ENCODE results near the gene TGFB3. TPM values are rescaled to one million over a fixed set of nuclear protein-coding genes. Genes with fewer than 3 reads are reported as not detected.
"Not testable (repeated sequence)": the region's sequence is repeated elsewhere in the genome, so short reads cannot be mapped to it uniquely, and the experiment has no call there.

TGFB3 gene
- total RNA-seq, 1 experiment from 2014 or later = 0.56 TPM

DNA sequence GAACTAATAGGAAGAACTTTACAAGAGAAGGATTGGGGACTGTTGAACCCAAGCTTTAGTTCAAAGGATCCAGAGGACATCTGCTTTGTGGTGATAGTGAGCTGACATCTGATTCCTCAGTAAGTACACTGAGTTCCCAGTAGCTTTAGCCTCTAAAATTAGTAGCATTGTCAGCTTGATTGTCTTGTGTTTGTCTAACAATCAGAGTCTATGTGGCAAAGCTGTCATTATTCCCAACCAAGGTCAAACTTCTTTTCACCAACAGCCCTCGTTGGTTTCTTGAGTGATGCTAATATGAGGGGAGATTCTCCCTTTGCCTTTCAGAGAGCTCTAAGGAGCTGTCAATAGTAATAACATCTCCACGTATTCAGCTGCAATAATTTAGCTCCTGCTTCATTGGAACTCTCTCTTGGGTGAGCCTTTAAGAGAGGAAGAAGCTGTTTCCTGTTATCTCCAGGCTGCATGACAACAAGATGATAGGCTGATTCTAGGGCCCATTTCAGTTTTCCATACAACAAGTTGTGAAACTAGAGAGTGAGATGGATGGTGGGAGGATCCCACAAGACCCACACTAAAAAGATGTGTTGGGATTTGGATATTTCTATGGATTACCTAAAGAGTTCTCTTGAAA, 46.7 kb downstream of the TGFB3 start:
- H3K9me3 ChIP-seq = no peaks in the 10 kb centered on the region
- no peaks in the 10 kb centered on the region for H3K27me3 ChIP-seq
- H3K36me3 ChIP-seq = no peaks in the 10 kb centered on the region

DNA sequence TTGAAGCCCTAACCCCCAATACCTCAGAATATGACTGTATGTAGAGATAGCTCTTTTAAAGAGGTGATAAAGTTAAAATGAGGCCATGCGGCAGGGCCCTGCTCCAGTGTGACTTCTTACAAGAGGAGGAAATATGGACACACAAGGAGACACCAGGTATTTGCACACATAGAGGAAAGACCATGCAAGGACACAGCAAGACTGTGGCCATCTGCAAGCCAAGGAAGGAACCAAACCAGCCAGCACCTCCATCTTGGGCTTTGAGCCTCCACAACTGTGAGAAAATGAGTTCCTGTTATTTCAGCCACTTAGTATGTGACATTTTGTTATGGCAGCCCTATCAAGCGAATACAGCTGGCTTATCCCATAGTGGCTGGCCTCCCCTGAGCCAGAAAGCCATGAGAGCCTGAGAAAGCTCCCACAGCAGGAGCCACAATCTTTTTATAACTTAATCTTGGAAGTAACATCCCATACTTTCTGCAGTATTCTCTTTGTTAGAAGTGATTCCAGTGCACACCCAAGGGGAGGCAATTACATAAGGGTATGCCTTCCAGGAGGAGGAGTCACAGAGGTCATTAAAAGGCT, 48.0 kb downstream of the TGFB3 start:
- DNase-seq = no peak

More for the DNA sequence above, 46.7 kb downstream of the TGFB3 start:
- DNase-seq = no peak
- no peak overlapping the region for H3K4me3 ChIP-seq

DNA sequence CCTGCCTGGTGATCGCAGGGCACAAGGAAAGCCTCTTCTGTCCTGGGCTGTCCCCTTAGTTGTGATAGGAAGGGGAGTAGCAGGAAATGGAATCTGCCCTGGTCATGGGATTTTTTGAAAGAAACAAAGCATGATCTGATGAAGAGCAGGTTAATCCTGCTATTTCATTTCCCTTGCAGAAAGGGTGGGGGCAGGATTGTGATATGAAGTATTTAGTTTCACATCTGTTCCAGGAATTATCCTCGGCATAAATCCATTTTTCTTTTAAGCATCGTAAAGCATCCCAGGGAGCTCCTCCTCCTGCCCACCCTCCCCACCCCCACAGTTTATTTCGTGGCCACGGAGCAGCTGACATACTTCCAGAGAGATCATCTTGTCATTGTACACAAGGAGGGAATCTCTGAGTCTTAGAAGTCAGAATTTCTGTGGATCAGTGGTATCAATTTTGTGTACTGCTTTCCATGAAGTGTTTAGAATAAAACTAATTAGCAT, 53.1 kb downstream of the TGFB3 start:
- H3K4me3 ChIP-seq = no peak overlapping the region
- no peaks in the 10 kb centered on the region for H3K27me3 ChIP-seq
- H3K9me3 ChIP-seq = no peaks in the 10 kb centered on the region
- H3K36me3 ChIP-seq = no peaks in the 10 kb centered on the region
- no peak for DNase-seq

More for the DNA sequence above, 48.0 kb downstream of the TGFB3 start:
- Histone ChIP-seq H3K27me3 (no peaks in the 10 kb centered on the region), H3K9me3 (no peaks in the 10 kb centered on the region), H3K36me3 (no peaks in the 10 kb centered on the region), H3K4me3 (no peak overlapping the region)

GRCh38 chr14:75927564-75928087, 54.2 kb downstream of the TGFB3 start:
- Histone ChIP-seq H3K4me3 (no peak overlapping the region), H3K36me3 (no peaks in the 10 kb centered on the region), H3K9me3 (no peaks in the 10 kb centered on the region), H3K27me3 (no peaks in the 10 kb centered on the region)
- DNase-seq = no peak

- Histone ChIP-seq H3K9me3 (no peaks in the 10 kb centered on the region), H3K36me3 (no peaks in the 10 kb centered on the region), H3K4me3 (no peak overlapping the region), H3K27me3 (no peaks in the 10 kb centered on the region)
- DNase-seq = no peak
These were observed 55.2 kb downstream of the TGFB3 start for GRCh38 chr14:75926431-75927115.

GRCh38 chr14:75925141-75925840, 56.5 kb downstream of the TGFB3 start:
- DNase-seq, H3K9me3 ChIP-seq, H3K36me3 ChIP-seq, H3K4me3 ChIP-seq, H3K27me3 ChIP-seq: not testable (repeated sequence)

DNA sequence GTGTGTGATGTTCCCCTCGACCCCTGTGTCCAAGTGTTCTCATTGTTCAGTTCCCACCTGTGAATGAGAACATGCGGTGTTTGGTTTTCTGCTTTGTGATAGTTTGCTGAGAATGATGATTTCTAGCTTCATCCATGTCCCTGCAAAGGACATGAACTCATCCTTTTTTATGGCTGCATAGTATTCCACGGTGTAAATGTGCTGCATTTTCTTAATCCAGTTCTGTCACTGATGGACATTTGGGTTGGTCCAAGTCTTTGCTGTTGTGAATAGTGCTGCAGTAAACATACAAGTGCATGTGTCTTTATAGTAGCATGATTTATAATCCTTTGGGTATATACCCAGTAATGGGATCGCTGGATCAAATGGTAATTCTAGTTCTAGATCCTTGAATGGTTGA, 61.4 kb downstream of the TGFB3 start:
- H3K36me3 ChIP-seq, H3K9me3 ChIP-seq, H3K27me3 ChIP-seq, H3K4me3 ChIP-seq, DNase-seq: not testable (repeated sequence)

DNA sequence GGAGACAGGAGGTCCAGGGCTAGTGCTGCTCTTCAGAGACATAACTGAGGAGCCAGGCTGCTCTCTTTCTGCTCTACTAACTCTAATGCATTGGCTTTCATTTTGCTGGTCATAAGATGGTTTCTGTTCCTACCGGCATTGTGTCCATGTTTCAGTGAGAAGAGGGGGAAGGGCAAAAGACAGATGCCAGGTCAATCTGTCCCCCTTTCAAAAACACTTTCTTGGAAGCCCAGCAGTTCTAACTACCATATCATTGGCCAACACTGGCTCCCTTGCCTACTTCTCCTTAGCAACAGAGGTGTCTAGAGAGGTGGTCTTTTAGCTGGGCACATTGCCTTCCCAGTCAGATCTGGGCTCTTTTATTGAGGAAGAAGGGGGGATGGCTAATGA, 63.9 kb downstream of the TGFB3 start:
- no peaks in the 10 kb centered on the region for H3K36me3 ChIP-seq
- no peak for DNase-seq
- H3K4me3 ChIP-seq = no peak overlapping the region
- no peaks in the 10 kb centered on the region for H3K27me3 ChIP-seq
- H3K9me3 ChIP-seq = no peaks in the 10 kb centered on the region

DNA sequence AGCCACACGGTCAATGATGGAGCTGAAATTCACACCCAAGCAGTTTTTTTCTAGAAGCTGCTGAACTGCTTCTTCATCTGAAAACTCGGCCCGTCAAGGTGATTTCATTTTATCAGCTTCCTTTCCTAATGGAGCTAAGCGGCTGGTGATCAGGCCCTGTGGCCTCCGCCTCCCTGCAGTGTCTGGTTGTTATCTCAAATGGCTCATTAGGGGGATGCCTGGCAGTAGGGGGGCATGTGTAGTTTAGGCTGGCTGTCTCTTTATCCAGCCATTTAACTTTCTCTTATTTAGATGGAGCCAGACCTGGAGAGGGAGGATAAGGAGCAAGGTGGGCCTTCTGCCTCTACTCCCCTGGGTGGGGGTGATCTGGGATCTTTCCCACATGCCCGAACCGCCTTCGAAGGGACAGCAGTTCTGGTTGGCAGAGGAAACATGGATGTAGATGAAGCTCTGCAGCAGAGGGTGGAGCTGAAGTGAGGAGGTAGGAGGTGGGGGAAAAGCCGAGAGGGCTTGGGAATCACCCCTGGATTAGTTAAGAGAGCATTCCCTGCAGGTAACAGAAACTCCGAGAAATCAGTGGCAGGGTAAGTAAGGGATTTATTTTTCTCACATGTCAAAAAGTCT, 64.4 kb downstream of the TGFB3 start:
- no peaks in the 10 kb centered on the region for H3K36me3 ChIP-seq
- no peak overlapping the region for H3K4me3 ChIP-seq
- no peaks in the 10 kb centered on the region for H3K9me3 ChIP-seq
- DNase-seq = no peak
- no peaks in the 10 kb centered on the region for H3K27me3 ChIP-seq

DNA sequence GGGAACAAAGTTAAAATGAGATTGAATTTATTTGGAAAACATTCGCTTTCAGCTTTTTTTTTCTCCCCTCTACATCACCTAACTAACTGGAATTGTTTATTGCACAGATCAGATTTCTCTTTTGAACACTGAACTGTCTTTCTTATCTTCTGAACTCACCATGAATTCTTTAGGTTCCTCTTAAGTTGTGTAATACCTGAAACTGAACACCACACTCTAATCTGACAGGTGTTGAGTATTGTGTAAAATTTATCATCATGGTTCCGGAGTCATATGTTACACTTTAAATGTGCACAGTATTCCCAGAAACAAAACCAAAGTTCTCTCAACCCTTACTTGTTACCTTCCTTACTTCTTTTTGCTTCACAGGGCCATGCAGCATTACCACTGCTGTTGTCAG, 66.8 kb downstream of the TGFB3 start:
- DNase-seq = no peak
- H3K36me3 ChIP-seq = no peaks in the 10 kb centered on the region

GRCh38 chr14:75913183-75913582, 68.6 kb downstream of the TGFB3 start:
- Histone ChIP-seq H3K4me3 (no peak overlapping the region), H3K27me3 (no peaks in the 10 kb centered on the region), H3K9me3 (no peaks in the 10 kb centered on the region), H3K36me3 (no peaks in the 10 kb centered on the region)
- no peak for DNase-seq

More for the DNA sequence above, 66.8 kb downstream of the TGFB3 start:
- Histone ChIP-seq H3K27me3 (no peaks in the 10 kb centered on the region), H3K4me3 (no peak overlapping the region), H3K9me3 (no peaks in the 10 kb centered on the region)

DNA sequence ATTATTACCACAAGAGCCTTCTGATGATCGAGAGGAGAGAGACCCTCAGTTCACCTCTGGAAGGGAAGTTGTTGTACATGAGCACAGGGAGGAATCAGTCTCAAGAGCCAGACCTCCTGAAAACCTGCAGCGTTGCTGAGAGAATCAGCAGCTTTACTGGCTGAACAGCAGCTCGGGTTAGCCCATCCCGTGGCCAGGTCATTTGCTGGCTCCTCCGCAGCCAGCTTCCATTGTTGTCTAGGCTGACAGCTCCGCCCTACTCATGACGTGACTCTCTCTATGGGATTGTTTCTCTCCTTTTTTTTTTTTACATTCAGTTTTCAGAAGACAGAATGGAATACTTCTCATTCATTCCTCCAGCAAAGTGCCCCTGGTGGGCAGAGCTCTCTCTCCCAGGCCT, 69.9 kb downstream of the TGFB3 start:
- Histone ChIP-seq H3K27me3 (no peaks in the 10 kb centered on the region), H3K36me3 (no peaks in the 10 kb centered on the region), H3K9me3 (no peaks in the 10 kb centered on the region), H3K4me3 (no peak overlapping the region)
- DNase-seq = no peak

DNA sequence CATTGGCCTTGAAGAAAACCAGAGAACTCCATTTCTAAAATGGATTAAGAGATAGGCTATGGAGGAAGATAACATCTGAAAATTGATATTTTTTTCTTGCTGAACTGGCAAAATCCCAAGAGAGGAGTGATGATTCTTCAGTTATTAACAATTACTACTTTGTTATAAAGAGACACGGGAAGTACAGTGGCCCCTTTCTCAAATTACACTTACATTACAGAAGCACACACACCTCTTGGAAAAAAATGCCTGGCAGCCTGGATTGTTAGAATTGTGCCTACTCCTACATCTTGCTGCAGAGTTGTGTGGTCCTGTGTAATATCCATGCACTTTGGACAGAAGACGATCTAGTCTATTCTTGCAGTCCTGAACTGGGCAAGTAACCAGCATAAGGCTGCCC, 71.7 kb downstream of the TGFB3 start:
- no peak for DNase-seq
- no peaks in the 10 kb centered on the region for H3K36me3 ChIP-seq
- no peaks in the 10 kb centered on the region for H3K27me3 ChIP-seq
- H3K9me3 ChIP-seq = no peaks in the 10 kb centered on the region
- H3K4me3 ChIP-seq = no peak overlapping the region

GRCh38 chr14:75909630-75910029, 72.2 kb downstream of the TGFB3 start:
- no peaks in the 10 kb centered on the region for H3K36me3 ChIP-seq
- no peak overlapping the region for H3K4me3 ChIP-seq
- H3K27me3 ChIP-seq = no peaks in the 10 kb centered on the region
- DNase-seq = no peak
- H3K9me3 ChIP-seq = no peaks in the 10 kb centered on the region

All from MG63 (cell line).